Mucosa of stomach (tissue), 1 donor: ENCODE measurements around the gene INO80C.

ENCODE experiments used
- H3K27me3 ChIP-seq: one replicate; pipeline ENCODE4 v1.7.0; 2013; ENCODE audit warnings: mild to moderate bottlenecking, low read length; ENCODE audit not compliant: control insufficient read depth, insufficient read depth
- H3K36me3 ChIP-seq: one replicate; pipeline ENCODE4 v1.7.0; 2013; ENCODE audit warnings: low read length; ENCODE audit not compliant: control insufficient read depth, insufficient read depth
- H3K4me1 ChIP-seq: one replicate; pipeline ENCODE4 v1.7.0; 2013; ENCODE audit warnings: mild to moderate bottlenecking, low read length; ENCODE audit not compliant: control insufficient read depth, insufficient read depth
- H3K4me3 ChIP-seq: one replicate; pipeline ENCODE4 v1.7.0; 2013; ENCODE audit warnings: low read length
- H3K9ac ChIP-seq: one replicate; pipeline ENCODE4 v1.7.0; 2013; ENCODE audit warnings: mild to moderate bottlenecking, low read length, moderate library complexity
- H3K9me3 ChIP-seq: one replicate; pipeline ENCODE4 v1.7.0; 2013; ENCODE audit warnings: mild to moderate bottlenecking, low read length, moderate library complexity; ENCODE audit not compliant: control insufficient read depth
- donor health status: Pancreatic carcinoma.

The INO80C gene

DNA sequence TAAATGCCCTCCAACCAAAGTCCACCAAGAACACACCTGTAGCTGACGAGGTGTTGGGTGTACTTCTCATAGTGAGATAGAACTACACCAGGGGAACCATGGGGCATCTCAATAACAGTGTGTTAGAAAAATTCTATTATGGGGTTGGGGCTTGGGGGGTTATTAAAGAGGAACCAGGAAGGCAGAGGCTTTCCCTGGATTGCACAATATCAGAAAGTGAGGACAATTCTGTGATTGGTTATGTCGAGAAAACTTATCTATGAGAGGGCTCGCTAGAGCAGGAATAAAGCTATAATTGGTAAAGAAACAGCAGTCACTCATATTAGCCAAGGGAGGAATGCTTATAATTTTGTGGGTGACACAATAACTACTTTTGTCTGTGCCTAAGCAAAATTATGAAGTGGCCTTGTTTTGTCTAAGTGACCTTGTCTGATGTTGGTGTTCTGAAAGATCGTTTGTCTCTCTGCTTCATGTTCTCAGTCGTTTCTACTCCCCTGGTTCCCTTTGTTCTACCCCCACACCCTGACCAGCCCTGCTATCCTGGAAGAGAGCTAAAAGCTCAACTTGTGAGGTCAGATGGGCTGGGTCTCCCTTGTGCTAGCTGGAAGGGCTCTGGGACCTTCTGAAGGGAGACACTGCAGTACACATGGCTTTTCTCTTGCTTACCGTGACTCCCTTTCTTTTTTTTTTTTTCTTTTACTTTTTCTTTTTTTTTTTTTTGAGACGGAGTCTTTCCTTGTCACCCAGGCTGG is 21.6 kb upstream of the INO80C start:
- no peaks in the 10 kb centered on the region for H3K9me3 ChIP-seq
- H3K4me3 ChIP-seq: no peak overlapping the region
- H3K36me3 ChIP-seq: no peaks in the 10 kb centered on the region
- no peaks in the 10 kb centered on the region for H3K4me1 ChIP-seq
- no peaks in the 10 kb centered on the region for H3K27me3 ChIP-seq
- H3K9ac ChIP-seq: no peak overlapping the region

GRCh38 chr18:35517715-35518114 is 20.0 kb upstream of the INO80C start:
- H3K27me3 ChIP-seq: no peaks in the 10 kb centered on the region
- no peaks in the 10 kb centered on the region for H3K36me3 ChIP-seq
- no peaks in the 10 kb centered on the region for H3K9me3 ChIP-seq
- no peaks in the 10 kb centered on the region for H3K4me1 ChIP-seq
- no peak overlapping the region for H3K4me3 ChIP-seq
- no peak overlapping the region for H3K9ac ChIP-seq

DNA sequence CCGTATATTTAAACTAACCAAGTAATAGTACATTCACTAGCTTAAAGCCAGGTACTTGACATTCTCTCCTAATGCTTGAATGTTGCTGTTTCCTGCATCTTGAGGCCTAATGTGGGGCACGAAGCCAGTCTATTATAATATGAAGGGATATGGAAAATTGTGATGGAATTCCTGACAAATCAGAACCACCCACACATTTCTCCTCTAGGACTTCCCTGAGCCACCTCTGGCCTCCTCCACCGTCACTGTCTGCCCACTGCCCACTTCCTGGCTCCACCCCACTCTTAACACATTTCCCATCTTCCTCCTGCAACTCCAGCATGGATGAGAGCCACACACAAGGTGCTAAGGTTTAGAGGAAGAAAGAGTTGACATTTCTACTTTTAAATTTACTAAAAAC is 19.0 kb upstream of the INO80C start:
- no peaks in the 10 kb centered on the region for H3K36me3 ChIP-seq
- H3K4me3 ChIP-seq: no peak overlapping the region

GRCh38 chr18:35516351-35516750 is 18.6 kb upstream of the INO80C start:
- Histone ChIP-seq H3K36me3 (no peaks in the 10 kb centered on the region), H3K27me3 (no peaks in the 10 kb centered on the region), H3K9me3 (no peaks in the 10 kb centered on the region), H3K9ac (no peak overlapping the region), H3K4me1 (no peaks in the 10 kb centered on the region), H3K4me3 (no peak overlapping the region)

More for the DNA sequence above, 19.0 kb upstream of the INO80C start:
- no peaks in the 10 kb centered on the region for H3K4me1 ChIP-seq
- H3K27me3 ChIP-seq: no peaks in the 10 kb centered on the region
- no peak overlapping the region for H3K9ac ChIP-seq
- H3K9me3 ChIP-seq: no peaks in the 10 kb centered on the region

DNA sequence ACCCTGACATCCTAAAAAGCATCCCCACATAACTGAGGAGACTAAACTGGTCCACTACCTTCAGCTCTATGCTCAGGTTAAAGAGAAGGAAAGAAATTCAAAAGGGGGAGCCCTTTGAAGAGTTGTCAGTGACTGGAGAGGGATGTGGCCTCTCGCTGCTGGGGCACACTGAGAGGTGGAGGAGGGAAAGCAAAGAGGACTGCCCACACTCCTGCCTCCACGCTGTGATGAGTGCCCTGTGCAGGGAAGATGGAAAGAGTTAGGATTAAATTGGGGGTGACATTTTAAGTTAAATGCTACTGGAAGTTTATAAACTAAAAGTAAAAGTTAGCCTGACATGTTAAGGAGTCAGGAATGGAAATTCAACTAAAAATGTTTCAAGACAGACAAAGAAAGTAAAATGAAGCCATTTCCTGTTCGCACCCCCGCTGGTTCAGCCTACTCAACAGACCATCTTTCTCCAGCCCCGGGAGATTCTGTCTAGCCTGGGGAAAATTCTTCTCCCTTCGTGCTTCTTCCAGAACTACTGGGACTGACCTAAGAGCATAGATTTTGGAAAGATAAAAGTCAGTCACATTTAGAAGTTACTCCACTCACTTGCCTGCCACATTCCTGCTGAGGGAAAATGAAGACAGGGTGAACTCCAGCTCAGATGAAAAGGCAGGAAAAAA is 17.8 kb upstream of the INO80C start:
- H3K36me3 ChIP-seq: no peaks in the 10 kb centered on the region
- H3K4me1 ChIP-seq: no peaks in the 10 kb centered on the region
- no peak overlapping the region for H3K4me3 ChIP-seq

GRCh38 chr18:35514752-35515459 is 17.1 kb upstream of the INO80C start:
- H3K4me3 ChIP-seq: no peak overlapping the region
- H3K4me1 ChIP-seq: no peaks in the 10 kb centered on the region
- no peak overlapping the region for H3K9ac ChIP-seq
- no peaks in the 10 kb centered on the region for H3K36me3 ChIP-seq
- H3K27me3 ChIP-seq: no peaks in the 10 kb centered on the region
- H3K9me3 ChIP-seq: no peaks in the 10 kb centered on the region

More for the DNA sequence above, 17.8 kb upstream of the INO80C start:
- Histone ChIP-seq H3K27me3 (no peaks in the 10 kb centered on the region), H3K9me3 (no peaks in the 10 kb centered on the region), H3K9ac (no peak overlapping the region)

DNA sequence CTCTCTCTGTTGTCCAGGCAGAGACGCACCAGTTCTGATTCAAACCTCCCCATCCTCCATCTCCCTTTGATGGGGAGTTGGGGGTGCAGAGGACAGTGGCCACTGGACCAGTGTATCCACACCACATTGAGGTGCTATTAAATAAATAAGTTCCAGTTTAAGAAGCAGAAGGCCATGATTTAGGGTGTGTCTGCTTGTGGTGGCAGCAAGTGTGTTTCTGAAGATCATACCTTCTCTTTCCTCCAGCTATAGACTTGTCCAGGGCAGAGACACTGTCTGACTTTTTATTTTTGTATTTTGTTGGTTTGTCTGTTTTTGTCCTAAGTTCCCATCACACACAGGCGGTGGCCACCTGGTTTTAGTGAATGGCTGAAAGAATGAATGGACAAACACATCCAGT is 16.5 kb upstream of the INO80C start:
- Histone ChIP-seq H3K27me3 (no peaks in the 10 kb centered on the region), H3K4me3 (no peak overlapping the region), H3K9me3 (no peaks in the 10 kb centered on the region), H3K4me1 (no peaks in the 10 kb centered on the region), H3K36me3 (no peaks in the 10 kb centered on the region), H3K9ac (no peak overlapping the region)

DNA sequence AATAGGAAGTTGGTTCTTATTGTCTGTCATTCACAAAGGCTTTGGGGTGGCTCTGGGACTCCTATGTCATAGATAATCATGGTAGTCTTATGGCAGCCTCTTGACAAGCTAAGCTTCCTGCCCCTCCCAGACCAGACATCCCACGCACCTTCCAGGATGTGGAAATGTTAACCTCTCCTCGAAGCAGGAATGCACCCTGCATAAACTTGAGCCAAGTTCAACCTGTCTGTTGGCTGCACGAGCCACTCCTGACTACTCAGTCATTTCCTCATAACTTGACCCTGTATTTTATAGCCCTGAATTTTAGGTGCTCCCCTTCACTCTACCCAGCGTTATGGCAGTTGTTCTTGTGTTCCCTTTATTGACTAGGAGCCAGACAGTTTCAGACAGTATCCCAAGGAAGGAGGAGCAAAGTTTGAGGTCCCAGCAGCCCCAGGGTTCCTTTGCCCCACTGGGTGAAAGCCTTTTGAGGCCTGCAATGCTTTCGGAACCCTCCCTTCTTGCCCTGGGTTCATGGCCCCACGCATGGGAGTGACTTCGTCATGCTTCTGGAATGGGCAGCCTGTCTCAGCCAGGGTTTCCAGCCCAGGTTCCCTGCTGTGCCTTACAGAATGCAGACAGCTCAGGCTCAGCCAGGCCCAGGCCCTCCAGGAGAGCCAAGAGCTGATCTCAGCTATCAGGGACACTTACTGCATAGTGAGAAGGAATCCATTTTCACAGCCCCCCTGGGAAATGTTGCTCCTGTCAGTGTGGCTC is 15.6 kb upstream of the INO80C start:
- Histone ChIP-seq H3K4me3 (no peak overlapping the region), H3K9ac (no peak overlapping the region), H3K4me1 (no peaks in the 10 kb centered on the region), H3K36me3 (no peaks in the 10 kb centered on the region), H3K9me3 (no peaks in the 10 kb centered on the region), H3K27me3 (no peaks in the 10 kb centered on the region)

GRCh38 chr18:35512761-35513160 is 15.0 kb upstream of the INO80C start:
- Histone ChIP-seq H3K4me3 (no peak overlapping the region), H3K9ac (no peak overlapping the region), H3K27me3 (no peaks in the 10 kb centered on the region), H3K9me3 (no peaks in the 10 kb centered on the region), H3K4me1 (no peaks in the 10 kb centered on the region), H3K36me3 (no peaks in the 10 kb centered on the region)

GRCh38 chr18:35511833-35512232 is 14.1 kb upstream of the INO80C start:
- Histone ChIP-seq H3K4me1 (peaks cover 5% of the 10 kb centered on the region), H3K36me3 (no peaks in the 10 kb centered on the region), H3K27me3 (no peaks in the 10 kb centered on the region), H3K9ac (no peak overlapping the region), H3K9me3 (no peaks in the 10 kb centered on the region), H3K4me3 (no peak overlapping the region)

- H3K9me3 ChIP-seq: no peaks in the 10 kb centered on the region
- no peak overlapping the region for H3K4me3 ChIP-seq
- H3K36me3 ChIP-seq: no peaks in the 10 kb centered on the region
- no peaks in the 10 kb centered on the region for H3K27me3 ChIP-seq
- H3K9ac ChIP-seq: no peak overlapping the region
- H3K4me1 ChIP-seq: peaks cover 5% of the 10 kb centered on the region
Measured at GRCh38 chr18:35511428-35511827, 13.7 kb upstream of the INO80C start.
